D721Med (cell line): ENCODE measurements around the gene SATB1.

Experiments
- DNase-seq: peaks from one replicate; pipeline ENCODE4 v3.0.0; 2011; ENCODE audit warnings: low spot score; ENCODE audit not compliant: insufficient read length
- FAIRE-seq: peaks from 2 replicates; lab custom pipeline; 2011; peaks lifted over from hg19 to GRCh38; lab: Jason Lieb, UNC
- CTCF ChIP-seq: IDR thresholded peaks from 2 replicates; pipeline ENCODE4 v1.5.1; 2012; ENCODE audit warnings: mild to moderate bottlenecking, control low read depth; ENCODE audit not compliant: insufficient read depth; ENCODE audit errors: missing control alignments

SATB1 gene

DNA sequence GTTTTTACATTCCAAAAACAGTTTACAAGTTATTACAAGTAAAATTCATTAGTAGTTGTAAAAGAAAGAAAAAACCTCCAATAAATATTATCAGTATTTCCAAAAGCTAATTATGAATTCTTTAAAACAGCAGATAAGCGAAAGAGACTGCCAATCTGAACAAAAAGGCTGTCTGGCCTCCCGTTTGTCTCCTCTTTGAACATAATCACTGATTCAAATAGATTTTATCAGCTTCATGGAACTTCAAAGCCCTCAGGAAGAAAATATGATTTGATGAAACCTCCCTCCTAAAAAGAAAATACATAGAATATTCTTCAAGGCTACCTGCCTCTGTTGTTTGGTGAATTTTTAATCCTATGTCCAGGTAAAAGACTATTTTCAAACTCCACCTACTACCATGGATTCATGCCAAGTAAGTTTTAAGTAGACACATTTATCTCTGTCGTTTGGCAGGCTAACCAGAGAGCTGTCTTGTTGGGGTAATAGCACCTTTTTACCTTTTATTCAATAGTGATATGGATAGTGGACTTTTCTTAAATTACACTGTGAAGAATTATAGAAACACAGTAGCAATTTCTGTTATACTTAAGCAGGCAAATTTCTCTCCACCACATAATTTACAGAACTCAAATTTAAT is 35.0 kb downstream of the SATB1 start:
- no peak for TF ChIP-seq CTCF
- DNase-seq (no peak), FAIRE-seq (no peak)

DNA sequence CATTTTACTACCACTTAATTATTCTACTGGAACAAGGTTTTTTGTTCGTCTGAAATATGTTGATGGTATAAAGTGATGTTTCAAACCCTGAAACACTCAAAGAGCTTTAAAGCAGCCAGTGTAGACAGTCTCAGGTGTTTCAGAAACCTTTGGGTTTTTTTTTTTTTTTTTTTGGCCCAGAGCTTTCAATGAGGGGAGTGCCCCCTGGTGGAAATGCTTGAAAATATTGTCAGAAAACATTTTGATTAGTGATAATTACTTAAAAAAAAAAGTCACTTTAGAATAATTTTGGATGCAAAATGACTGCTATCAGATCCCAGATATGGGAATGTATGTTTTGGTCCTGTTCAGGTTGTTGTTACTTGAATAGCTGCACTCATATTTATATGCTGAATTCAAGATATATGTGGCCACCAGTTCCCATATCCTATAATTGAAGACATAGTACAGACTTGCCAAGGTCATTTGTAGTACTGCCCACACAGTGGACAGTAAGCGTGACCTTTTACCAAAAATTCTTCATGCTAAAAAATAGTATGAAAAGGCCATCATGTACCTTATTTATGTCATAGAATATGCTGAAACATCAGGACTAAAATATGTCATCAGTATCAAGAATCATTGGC is 35.9 kb downstream of the SATB1 start:
- TF ChIP-seq CTCF = peak; percentile 56
- FAIRE-seq (no peak), DNase-seq (no peak)

DNA sequence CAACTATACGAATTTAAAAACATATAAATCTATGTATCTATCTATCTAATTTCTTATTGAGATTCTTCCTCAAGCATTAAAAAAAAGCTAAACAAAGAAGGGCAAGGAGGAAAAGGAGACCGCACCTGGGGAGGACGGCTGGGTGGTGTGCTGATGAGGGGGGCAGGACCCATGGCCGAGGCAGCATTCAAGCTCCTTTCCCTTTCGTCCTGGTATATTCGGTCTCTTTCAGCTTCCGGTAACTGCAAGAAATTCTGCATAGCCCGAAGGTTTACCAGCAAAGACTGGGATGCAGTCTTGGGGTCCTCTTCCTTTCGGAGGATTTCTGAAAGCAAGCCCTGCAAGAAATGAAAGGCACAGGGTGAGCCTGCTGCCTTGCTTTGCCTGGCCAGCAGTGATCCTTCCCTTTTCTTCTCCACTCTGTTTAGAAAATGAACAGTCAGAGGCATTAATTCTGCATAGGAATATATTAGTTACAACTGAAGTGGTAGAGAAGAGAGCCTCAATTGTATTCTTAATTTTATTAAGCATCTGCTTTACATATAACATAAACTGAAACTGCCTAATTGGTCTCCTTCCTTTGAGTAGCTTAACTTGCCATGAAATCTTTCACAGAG is 38.8 kb downstream of the SATB1 start:
- no peak for TF ChIP-seq CTCF
- FAIRE-seq (no peak), DNase-seq (no peak)

DNA sequence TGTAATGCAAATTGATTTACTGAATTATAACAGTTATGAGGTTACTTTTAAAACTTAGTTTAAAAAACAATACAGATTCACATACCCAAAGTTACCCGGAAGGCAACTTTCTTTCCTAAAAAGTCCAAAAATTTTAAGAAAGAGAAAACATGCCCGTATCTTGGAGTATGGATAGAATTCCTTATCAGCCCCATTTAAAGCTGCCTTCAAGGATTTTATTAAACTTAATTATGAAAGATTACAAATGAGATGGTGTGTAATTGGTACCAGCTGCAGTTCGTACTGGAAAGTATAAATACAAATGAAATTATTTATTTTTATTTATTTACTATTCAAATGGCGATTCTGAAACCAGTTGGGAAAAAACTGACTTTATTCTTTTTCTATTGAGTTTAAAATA is 39.4 kb downstream of the SATB1 start:
- no peak for TF ChIP-seq CTCF
- FAIRE-seq (no peak), DNase-seq (no peak)

GRCh38 chr3:18382760-18383369 is 42.3 kb downstream of the SATB1 start:
- no peak for TF ChIP-seq CTCF
- FAIRE-seq (no peak), DNase-seq (no peak)

DNA sequence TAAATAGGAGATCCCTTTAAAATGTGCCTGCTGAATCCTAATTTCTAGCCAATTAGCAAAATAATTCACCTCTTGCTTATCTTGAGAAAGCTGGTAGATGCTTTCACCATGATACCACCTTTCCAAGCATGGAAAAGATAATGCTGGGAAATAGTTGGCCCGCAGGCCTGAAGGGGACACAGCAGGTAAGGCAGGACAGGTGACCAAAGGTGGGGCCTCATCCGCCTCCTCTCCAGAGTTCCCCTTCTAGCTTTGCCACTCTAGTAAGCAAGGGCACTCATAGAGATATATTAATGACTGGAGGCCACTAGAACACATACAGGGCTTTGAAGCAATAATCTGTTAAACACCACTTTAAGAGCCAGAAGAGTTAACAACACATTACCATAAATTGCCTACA is 45.5 kb downstream of the SATB1 start:
- DNase-seq = no peak
- no peak for FAIRE-seq
- no peak for TF ChIP-seq CTCF
